HG02623 (cell line): Measurements from ENCODE around the gene PRSS16.

Experiments used
- ATAC-seq: cut with Tn5 transposase; IDR thresholded peaks from one replicate; pipeline ENCODE4 v1.9.1; 2021; ENCODE audit warnings: moderate library complexity; ENCODE audit not compliant: unreplicated experiment

Gene PRSS16

DNA sequence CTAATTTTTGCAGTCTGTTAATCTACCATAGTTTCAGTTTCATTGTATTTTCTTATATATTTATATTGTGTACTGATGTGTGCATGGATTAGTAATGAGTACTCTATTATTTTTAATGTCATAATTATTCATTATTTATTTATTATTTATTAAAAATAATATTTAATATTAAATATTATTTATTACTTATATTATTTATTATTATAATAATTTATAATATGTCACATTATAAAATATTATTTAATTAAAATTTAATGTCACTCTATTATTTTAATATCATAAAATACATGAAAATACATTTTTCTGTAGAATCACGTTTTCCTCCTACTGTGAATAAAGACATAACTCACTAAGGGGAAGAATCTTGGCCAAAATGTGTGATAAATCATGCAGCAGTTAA lies 34.1 kb downstream of the PRSS16 start:
- ATAC-seq: no peak

DNA sequence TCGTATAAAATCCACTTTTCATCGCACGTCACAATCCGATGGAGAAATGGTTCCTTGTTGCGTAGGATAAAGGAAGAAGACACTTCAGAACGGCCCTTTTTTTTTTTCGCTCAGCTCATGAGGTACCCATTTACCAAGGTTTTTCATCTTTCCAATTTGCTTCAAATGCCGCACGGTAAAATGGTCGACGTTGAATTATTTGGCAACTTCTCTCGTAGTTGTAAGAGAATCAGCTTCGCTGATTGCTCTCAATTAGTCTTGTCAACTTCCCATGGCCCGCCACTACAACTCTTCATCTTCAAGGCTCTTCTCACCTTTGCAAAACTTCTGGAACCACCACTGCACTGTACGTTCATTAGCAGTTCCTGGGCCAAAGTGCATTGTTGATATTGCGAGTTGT lies 35.8 kb downstream of the PRSS16 start:
- ATAC-seq: no peak

- no peak for ATAC-seq
Observed at GRCh38 chr6:27286141-27286540, 38.6 kb downstream of the PRSS16 start.

DNA sequence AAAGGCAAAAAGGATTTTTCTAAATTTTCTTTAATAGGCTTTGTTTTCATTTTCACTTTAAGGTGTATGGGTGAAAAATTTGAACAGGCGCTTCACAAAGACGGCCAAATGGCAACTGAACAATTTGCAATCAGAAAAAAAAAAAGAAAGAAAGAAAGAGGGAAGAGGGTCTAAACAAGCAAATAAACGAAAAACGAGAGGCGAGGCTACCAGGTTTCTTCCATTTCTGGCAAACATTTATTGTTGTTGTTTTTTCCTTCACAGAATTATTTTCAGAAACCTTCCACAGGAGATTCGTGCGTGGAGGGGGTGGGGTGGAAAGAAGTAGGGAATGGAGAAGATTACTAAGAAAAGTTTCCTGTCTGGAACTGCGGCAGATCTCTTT lies 40.2 kb downstream of the PRSS16 start:
- no peak for ATAC-seq

DNA sequence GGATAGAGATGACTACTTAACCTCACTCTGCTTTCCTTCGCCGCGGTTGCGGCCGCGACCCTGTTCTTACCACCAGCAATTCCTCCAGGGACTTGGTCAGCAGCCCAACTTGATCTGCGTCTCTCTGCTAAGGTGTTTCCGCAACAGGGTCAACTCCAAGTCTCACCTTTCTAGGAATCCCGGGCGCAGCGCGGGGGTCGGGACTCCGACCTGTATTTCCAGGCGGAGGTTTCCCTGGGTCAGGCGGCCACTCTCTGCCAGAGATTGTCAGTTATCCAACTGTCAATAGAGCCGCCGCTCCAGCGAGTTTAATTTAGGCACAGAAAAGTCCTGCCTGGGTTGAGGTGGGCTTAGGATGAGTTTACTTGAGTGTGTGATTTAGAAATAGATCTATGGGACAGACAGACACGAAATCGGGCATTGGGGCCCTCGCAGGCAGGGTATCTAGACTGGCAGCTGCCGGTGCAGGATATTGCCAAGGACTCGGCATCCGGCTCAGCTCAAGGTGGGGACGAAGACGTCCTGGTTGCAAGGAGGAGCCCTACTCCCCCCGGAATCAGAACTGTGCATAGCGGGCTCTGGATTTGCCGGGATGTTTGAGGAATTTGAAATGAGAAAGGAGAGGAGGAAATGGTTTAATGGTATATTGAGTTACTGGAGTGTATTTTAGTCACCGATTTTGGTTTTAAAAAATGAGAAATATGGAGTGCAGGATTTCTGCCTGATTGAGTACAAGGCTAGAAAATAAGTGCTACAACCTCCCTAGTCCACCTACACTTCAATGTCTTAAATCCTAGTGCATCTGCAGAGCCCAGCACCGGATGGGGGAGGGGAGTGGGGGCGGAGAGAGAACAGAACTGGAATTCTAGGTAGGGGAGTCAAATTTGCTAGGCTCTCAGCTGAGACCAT lies 40.9 kb downstream of the PRSS16 start:
- no peak for ATAC-seq

- ATAC-seq: no peak
Observed at GRCh38 chr6:27290065-27290849, 42.8 kb downstream of the PRSS16 start.

DNA sequence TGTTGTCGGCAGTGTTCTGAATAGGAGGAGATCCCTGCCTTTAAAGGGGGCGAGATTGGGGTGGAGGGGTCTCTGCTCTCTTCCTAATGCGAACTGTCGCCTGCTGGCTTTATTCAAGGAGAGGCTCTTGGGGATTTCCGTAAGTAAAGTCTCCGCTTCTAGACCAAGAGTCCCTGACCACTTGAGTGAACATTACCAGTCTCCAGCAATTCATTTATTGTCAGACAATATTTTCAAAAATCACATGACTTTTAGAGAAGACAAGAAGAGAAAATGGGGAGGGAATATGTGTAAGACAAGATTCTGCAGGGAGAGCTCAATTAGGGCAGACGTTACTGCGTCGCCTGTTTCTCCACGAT lies 43.3 kb downstream of the PRSS16 start:
- no peak for ATAC-seq

DNA sequence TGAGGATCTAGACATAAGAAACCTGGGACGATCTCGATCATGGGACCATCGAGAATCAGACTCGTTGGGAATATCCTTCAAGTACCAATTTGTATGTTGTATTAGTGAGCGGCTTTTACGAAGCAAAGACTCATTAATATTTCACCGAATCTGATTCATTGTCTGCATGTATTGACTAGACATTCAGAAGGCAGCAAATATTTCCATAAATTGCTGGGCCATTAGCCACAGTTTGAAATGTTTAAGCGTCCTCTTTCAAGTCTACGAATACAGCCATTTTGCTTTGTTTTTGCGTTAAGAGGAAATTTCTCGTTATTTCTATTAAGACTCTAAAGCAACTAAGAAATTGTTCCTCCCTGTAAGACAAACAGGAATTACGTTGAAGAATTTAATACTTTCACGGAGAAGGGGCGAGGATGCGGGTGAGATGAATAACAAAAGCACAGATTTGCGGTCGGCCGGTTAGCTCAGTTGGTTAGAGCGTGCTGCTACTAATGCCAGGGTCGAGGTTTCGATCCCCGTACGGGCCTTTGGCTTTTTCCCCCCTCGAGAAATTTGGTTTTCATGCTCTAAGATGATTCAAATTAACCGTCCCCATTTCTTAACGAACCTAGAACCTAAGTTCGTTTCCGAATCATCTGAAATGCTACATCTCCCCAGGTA lies 46.1 kb downstream of the PRSS16 start:
- no peak for ATAC-seq

GRCh38 chr6:27294409-27294808 lies 46.9 kb downstream of the PRSS16 start:
- ATAC-seq: no peak

DNA sequence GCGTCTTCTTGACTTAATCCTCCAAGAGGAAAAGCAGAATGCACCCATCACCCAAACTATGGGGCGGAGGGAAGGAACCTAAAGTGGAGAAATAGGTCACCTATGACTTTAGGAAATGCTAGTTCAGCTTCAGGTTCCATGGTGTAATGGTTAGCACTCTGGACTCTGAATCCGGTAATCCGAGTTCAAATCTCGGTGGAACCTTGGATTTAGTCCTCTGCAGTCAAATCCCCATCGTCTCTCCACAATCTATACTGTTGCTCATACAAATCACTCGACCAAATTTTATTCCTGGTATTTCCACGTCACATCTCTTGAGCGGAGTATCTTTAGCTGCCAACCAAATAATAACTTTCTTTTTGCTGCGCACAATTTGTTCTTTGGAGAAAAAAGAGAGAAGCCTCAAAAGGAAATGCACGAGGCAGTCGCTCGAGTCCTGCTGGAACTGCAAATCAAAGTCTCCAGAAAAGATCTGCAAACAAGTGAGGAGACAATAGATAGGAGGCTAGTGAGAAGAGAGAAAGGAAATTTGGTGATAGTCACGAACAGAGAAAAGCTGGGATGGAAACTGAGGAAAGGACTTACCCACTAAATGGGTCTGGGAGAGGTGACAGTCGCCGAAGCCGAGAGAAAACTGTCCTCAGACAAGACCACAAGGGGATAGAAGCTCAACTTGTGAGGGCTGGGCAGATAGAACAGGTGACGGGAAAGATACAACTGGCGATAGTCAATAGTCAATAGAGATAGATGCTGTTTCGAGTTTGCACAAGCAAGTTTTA lies 48.0 kb downstream of the PRSS16 start:
- no peak for ATAC-seq

- ATAC-seq: no peak
Observed at GRCh38 chr6:27296106-27296783, 48.7 kb downstream of the PRSS16 start.

DNA sequence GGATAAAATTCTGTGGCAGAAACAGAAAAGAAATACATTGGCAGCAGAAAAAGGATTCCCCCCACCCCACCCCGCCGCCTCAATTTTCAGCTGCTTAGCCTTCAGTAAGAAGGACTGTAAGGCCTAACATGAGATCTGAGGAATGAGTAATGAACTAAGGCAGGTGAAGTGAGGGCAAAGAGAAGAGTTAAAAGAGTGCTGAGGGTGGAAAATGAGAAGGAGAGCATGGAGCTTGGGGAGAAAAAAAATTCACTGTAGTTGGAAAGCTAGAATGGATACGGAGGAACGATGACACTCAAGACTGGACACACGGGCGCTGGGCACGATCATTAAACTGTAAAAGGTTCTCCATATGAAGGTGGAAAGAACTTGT lies 50.0 kb downstream of the PRSS16 start:
- ATAC-seq: no peak

DNA sequence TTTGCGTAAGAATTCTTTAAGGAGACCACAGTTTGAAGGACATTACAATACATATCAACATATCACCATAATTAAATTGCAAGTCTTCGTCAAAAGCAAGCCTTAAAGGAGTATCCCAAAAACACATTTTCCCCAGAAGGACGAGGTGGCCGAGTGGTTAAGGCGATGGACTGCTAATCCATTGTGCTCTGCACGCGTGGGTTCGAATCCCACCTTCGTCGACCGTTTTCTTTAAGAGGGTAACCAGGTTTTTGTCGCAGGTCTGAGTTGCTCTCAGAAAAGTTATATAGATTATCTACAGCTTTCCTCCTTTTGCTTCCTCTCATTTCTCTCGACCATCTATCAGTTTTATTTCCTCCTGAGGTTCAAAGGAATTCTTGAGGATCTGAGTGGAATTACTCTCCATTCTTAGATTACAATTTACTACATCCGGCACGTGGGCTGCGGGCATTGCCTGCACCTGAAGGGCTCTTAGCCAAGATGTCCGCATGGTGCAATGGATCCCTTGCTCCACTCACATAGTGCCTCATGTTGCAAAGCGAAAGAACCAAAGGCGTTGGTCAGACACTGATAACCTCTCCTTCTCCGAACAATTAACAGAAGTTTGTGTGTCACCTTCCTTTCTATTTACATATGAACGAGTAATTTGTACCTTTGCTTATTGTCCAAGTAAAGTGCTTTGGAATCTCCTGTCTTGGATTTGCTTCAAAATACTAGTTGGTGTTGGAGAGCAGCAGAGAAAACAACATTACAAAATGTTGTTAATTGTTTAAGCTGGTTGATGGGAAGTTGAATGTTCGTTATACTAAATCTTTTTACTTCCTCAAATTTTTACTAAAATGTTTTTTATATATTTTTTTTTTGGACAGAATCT lies 50.6 kb downstream of the PRSS16 start:
- ATAC-seq: no peak

DNA sequence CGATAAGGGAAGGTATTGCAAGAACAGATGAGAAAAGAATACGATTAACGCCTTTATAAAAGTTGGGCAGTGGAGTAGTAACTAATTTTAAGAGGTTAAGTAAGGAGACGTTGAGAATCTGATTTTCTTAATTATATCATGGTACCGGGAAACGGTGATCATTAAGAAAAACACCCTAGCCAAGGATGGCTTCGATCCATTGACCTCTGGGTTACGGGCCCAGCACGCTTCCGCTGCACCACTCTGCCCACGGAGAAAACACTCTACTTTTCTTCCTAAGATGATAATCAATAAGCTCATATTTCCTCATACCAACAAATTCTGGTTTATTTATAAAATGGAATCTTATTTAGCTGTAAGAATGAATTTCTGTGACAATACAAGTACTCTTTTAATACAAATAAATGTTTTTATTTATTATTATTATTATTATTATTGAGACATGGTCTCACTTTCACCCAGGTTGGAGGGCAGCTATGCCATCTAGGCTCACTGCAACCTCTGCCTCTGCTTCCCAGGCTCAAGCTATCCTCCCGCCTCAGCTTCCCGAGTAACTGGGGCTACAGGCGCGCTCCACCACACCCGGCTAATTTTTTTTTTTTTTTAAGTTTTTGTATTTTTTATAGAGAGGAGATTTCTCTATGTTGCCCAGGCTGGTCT lies 56.2 kb downstream of the PRSS16 start:
- ATAC-seq: no peak
